HG03135 (cell line): ENCODE data around the gene NCOA6.
"Not testable (repeated sequence)": the region's sequence is repeated elsewhere in the genome, so short reads cannot be mapped to it uniquely, and the experiment has no call there.

Experiments
- ATAC-seq: cut with Tn5 transposase; IDR thresholded peaks from one replicate; pipeline ENCODE4 v1.9.1; 2021; ENCODE audit warnings: mild to moderate bottlenecking, moderate library complexity; ENCODE audit not compliant: unreplicated experiment

The NCOA6 gene

DNA sequence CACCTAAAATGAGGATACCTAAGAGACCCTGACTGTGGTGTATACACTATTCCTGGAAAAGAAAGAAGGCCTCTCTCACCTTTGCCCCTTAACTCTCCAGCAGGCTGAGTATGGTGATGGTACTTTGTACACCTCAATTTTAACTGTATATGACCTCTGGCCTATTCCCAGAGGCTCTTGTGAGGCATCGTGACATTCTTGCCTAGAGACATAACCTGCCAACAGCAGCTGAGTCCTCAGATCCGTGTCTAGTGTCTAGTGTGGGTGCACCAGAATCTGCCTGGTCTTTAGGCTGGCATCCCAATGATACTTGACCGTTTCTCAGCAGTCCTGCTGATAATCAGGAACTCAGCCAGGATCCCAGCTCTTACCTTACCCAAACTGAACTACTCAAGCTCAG lies 101.3 kb downstream of the NCOA6 start:
- ATAC-seq: no peak

DNA sequence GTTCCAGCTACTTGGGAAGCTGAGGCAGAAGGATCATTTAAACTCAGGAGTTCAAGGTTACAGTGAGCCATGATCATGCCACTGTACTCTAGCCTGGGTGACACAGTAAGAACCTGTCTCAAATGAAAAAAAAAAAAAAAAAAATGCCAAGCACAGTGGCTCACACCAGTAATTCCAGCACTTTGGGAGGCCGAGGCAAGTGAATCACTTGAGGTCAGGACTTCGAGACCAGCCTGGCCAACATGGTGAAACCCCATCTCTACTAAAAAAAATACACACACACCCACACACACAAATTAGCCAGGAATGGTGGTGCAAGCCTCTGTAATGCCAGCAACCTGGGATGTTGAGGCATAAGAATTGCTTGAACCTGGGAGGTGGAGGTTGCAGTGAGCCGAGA lies 102.9 kb downstream of the NCOA6 start:
- not testable (repeated sequence) for ATAC-seq

DNA sequence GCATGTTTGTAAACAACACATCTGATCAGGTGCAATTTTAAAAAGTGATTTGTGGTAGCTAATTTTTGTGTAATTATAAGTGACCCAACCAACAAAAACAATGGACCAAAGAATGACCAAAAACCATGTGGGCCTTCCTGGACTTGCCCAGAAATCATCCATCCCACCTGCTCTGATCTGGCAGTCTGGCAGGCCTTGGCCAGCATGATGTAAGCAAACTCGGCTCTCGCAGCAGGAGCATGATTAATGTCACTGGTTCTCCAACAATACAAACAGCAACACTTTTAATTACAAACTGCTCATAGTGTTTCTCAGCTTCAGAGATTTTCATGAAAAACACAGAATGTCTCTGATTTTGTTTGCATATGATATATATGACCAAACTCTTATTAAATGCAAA lies 105.2 kb downstream of the NCOA6 start:
- no peak for ATAC-seq

DNA sequence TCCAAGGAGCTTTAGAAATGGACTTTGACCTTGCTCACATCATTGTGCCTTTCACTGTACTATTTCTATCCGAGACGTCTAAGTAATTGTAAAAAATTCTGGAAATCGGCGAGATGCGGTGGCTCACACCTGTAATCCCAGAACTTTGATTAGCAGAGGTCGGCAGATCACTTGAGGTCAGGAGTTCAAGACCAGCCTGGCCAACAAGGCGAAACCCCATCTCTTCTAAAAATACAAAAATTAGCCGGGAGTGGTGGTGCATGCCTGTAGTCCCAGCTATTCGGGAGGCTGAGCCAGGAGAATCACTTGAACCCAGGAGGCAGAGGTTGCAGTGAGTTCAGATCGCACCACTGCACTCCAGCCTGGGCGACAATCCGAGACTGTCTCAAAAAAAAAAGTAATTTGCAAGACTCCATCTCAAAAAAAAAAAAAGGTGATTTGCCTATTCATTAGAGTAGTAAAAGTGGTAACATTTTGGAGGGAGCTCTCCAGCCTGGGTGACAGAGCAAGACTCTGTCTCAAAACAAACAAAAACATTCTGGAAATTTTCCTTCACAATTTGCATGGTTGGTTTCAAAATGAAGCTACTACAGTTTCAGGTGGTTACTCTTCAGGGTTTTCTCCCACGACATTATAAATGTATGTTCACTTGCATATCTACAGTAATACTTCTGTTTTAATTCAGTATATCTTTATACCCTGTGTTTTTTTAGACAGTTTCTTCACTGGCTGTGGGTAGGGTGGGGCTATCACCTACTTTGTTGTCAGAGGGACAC lies 106.0 kb downstream of the NCOA6 start:
- peak; percentile 90 for ATAC-seq

DNA sequence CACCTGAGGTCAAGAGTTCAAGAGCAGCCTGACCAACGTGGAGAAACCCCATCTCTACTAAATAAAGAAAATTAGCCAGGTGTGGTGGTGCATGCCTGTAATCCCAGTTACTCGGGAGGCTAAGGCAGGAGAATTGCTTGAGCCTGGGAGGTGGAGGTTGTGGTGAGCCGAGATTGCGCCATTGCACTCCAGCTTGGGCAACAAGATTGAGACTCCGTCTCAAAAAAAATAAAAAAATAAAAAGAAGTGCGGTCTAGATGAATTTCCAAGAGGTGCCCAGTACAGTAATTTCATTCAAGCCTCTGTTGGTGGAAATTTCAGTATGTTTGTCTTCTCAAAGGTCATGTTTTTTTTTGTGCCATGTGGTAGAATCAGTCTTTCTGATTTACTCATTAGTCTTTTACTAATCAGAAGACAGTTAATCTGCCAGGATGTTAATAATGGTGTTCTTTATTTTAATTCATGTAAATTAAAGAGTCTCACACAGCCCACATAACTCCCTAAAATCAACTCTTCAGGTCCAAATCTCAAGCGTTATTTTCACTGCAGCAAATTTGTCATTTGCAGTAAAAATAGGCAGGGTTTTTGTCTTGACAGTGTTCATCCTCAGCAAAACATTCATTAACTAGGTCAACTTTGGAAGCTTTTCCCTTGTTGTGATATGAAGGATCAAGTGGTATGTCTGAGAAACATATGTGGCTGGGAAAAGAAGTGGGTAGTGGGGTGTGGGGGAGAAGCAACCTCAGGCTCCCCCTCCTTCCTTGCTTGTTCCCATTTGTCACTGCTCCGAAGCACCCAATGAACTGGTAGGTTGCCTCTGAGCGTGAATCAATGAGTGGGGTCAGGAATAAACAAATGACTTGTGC lies 108.0 kb downstream of the NCOA6 start:
- no peak for ATAC-seq

DNA sequence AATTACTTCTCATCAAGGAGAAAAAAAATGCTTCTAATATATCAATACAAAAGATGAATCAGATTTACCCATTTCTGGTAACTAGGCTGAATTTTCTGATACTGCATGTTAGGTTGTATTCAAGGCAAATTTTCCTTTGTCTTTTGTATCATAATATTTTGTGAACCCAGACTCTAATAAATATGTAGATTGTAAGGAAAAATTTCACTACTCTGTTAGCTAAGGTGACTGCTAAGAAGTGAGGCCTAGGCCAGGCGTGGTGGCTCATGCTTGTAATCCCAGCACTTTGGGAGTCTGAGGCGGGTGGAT lies 108.6 kb downstream of the NCOA6 start:
- ATAC-seq: no peak

DNA sequence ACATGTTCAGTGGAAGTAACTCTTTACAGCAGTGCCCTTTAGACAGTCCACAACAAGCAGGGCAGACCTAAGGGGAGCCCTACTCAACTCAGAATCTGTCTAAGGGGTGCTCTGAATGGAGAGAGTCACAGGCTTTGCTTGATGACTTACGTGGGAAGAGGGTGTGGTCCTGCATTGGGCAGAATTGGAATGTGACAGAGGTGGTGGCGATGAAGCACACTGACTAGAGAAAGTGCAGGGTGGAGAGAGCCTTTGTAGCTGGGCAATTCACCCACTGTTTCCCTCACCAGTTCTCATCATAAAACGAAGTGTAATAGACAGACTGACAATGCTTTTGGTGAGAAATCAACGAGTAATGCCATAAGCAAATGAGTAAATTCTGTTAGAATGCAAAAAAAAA lies 110.1 kb downstream of the NCOA6 start:
- no peak for ATAC-seq

DNA sequence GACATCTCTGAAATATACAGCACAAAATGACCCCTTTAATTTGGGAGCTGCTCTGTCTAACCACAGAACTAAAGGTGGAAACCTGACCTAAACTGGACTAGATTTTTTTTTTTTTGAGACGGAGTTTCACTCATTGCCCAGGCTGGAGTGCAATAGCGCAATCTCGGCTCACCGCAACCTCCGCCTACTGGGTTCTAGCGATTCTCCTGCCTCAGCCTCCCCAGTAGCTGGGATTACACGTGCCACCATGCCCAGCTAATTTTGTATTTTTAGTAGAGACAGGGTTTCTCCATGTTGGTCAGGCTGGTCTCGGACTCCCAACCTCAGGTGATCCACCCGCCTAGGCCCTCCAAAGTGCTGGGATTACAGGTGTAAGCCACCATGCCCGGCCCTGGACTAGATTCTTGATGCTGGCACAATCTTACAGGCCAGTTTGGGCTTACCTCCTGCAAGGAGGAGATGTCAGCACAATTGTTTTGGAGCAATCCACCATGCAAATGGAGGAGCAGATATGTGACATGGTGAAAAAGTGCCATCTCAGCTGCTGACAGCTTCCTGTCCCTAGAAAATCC lies 111.4 kb downstream of the NCOA6 start:
- ATAC-seq: not testable (repeated sequence)

DNA sequence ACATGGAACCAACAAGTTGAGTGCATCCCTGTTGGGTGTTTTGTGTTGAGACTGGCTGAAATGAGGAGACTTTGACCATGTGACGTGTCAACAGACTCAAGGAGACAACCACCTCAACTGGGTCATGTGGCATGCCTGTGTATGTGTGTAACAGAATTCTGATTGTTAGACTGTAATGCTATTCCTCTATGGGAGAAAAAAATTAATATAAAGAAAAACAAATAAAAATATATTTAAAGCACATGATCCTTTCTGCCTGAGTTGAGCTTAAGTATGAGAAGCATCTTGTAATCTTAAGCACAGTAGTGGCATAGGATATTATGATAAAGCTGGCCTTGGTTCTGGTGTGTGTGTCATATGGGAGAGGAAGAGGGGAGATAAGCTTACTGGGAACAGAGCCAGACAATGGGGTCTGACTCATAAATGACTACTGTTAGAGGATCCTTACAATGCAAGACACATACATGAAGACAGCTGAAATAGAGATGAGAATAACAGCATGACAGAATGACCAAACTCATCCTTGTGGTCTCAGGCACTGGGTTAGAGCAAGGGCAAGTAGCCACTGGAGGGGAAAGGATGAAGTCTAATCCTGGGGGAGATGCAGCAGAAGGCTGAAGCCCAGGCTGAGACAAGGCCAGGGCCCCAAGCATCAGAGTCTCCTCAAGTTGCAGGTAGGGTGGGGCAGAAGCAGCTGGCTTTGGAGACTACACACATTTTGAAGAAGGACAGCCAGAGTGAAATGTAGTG lies 112.1 kb downstream of the NCOA6 start:
- no peak for ATAC-seq

DNA sequence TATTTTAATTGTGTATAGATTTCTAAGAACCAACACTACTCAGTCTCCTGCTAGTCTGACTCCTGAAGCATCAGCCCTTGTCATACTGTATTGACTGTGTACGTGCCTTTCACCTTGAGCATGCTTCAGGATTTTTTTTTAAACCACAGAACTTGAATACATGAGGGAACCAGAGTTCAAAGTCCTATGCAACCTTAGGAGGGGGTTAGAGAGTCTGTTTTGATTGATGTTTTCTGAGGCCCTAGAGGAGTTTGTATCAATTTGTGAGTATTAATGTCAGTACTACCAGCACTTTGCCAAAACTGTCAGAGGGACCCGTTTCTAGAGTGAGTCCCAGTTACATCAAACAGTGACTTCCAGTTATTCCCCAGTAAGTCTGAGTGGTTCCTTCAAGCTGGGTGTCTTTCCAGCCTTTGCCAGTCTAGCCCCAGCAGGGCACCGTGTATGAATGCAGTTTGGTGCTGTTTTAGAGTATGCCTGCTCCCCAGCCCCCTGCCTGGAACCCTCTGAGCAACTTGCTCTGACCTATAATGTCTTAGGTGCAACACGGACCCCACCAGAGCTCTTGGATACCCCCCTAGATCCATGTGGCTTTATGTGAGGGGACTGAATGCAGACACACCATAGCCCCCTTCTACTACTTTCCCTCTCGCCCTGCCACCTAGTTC lies 112.8 kb downstream of the NCOA6 start:
- no peak for ATAC-seq

DNA sequence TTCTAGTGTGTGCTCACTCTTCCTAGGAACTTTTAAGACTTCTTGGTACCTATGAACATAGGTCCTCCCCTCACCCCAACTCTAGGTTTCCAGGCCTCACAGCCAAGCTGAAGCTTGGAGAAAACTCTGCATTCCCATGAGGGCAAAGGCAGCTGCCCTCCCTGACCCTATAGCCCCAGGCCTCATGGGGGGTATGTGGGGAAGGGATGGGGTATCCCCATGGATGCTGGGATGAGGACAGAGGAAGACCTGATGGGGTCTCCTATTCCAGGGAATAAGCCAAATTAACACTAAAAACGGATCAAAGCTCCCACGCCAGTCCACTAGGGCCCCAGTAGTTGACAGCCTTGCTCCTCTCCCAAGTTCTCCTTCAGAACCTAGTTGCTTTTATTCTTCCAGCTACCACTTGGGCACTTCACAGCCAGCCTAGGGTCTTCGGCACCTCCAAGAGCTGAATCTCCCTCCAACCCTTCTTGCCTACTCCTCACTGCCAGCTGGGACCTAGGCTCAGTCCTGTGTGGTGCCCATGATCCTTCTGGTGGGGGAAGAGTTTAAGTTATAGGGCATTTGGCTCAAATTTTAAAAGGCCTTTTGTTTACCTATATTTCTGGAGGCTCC lies 113.5 kb downstream of the NCOA6 start:
- ATAC-seq: no peak

DNA sequence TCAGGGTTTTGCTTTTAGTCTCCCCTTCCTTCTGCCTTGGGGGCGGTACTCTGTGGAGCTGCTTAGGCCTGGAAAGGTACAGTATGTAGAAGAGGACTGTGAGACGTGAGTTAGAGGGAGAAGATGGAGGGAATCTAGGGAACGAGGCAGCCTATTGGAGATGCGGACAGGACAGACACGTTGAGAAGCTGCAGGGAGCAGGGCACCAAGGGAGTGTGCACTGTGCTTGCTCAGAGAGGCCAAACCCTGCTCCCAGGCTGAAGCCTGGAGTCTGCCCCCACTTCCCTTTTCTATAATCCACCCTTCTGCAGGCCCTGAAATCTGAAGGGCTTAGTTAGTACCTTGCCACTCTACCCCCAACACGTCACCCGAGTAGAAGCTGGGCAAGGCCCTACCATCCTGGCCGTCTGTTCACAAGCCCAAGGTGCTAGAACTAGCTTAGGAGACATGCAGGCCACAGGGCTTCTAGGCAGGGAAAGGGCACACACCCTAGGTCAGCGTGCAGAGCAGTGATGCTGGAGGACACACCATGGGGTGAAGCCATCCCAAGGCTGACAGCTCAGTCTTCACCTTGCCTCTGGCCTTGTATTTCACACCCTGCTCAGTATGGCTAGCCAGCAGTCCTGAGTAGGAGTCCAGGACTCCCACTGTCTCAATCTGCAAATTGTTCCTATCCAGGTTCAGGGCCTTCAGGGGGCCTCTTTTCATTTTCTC lies 114.4 kb downstream of the NCOA6 start:
- ATAC-seq: no peak

DNA sequence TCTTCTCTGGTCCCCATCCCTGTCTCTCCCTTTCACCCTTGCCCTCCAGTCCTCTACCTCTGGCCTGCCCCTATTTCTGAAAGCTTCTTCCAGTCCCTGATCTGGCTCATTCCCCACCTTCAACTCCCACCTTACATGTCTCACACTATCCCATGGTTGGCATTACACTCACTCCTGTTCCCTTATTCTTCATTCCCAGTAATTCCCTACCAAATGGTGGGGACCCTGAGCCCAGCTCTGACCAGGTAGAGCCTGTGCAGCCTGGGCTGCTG lies 114.9 kb downstream of the NCOA6 start:
- no peak for ATAC-seq

DNA sequence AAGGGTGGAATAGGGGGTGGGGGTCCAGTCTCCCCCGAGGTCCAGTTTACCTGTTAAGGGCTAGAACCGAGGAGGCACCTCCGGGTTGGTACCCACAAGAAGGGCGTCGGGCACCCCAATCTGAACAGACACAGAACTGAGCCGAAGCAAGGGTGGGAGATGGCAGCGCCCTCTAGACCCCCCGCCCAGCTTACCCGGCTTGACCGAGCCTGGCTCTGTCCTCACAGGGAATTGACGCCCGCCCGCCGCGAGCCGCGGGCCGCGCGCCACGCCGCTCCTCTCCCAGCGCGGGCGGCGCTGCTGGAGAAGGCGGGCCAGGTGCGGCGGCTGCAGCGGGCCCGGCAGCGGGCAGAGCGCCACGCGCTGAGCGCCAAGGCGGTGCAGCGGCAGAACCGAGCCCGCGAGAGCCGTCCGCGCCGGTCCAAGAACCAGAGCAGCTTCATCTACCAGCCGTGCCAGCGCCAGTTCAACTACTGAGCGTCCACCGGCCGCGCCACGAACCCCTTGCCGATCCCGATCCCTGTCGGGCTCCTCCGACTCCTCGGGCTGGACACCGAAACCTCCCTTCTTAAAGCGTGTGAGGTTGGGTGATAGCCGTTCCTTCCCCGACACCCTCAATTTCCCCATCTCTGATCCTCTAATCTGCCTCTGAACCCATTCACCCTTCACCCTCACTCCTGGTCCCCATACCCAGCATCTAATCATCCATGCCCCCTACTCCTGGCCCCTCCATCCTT lies 115.5 kb downstream of the NCOA6 start:
- ATAC-seq: peak; percentile 22

DNA sequence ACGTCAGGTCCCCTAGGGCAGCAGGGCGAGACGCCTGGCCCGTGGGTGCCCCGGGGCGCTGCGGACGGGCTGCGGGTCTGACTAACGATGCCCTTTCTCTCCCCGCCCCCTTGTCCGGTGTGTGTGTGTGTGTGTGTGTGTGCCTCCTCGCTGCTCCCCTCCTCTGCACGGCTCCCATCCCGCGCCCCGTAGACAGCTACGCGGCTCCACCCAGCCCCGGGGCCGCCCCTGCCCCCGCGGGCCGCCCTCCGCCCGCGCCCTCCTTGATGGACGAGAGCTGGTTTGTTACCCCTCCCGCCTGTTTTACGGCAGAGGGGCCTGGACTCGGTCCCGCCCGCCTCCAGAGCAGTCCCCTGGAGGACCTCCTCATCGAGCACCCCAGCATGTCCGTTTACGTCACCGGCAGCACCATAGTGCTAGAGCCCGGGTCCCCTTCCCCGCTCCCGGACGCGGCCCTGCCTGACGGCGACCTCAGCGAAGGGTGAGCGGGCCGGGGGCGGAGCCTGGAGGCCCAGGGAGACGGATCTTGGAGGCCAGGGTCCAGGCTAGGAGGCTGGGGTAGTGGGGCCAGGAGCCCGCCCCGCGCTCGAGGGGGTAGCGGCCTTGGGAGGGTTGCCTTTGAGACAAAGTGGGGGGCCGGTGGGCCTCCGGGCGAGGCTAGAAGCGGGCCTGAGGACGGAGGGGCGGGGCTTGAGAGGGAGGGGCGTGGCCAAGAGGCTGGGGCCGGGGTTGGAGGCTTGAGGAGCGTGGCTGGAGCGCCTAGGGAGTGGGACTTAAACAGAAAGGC lies 116.2 kb downstream of the NCOA6 start:
- ATAC-seq: peak; percentile 47

DNA sequence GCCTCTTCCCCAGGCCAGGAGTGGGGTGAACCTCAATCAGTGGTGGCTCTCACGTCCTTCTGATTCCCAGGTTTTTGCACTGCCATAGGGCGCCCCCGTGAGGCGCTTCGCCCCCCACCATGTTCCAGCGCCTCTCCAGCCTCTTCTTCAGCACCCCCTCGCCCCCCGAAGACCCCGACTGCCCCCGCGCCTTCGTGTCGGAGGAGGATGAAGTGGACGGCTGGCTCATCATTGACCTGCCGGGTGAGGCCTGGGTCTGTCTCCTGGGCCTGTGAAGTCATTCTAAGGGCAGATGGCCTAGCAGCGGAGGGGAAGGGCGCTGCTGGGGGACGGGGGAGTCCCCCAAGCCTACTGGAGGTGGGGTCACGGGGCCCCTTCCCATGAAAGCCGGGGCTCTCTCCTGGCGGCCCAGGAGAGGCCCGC lies 116.8 kb downstream of the NCOA6 start:
- ATAC-seq: no peak

DNA sequence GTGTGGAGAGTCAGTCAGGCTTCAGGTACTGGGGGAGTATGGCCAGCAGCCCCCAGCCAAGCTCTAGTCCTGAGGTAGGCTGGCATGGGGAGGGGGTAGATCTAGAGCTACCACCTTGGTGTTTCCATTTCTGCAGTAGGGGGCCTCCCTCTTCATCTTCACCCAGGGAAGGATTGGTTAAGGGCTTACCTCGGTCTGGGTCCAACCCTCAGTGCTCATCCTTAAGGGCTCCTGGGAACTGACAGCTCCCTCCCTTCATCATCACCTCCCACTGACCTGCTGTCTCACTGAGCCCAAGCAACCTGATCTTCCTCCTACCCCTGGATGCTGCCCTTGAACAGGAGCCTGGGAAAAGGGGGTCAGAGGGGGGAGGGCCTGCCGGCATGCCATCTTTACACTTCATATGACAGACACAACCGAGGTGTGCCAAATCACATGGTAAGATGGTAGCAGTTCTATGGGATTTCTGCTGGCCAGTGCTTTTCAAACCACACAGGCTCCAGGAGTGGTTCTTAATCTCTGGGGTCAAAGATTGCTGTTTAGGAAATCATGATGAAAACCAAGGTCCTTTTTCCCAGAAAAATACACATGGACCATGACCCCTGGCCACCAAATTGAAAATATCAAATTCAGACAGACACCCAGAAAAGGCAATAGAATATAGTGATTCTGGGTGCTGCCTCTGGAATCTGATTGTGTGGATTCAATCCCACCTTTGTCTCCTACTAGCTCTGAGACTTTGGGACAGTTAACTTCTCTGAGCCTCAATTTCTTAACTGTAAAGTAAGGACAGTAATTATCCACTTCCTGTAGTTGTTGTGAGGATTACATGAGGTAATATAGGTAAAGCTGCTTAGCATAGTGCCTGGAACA lies 118.3 kb downstream of the NCOA6 start:
- no peak for ATAC-seq
